Left ventricle myocardium inferior (tissue), 1 donor: ENCODE measurements around the gene COL26A1. TPM values are rescaled to one million over a fixed set of nuclear protein-coding genes. Genes with fewer than 3 reads are reported as not detected.
"Not testable (repeated sequence)": the region's sequence is repeated elsewhere in the genome, so short reads cannot be mapped to it uniquely, and the experiment has no call there.

Source experiments
- DNase-seq: peaks from one replicate; pipeline ENCODE4 v3.0.0-alpha.2; 2020
- H3K27ac ChIP-seq: fragments of 200-600 bp; replicated peaks from 2 replicates; pipeline ENCODE4 v1.8.0; 2021
- H3K27me3 ChIP-seq: fragments of 200-600 bp; 2 replicates; pipeline ENCODE4 v1.8.0; 2021; ENCODE audit warnings: low read depth
- H3K36me3 ChIP-seq: fragments of 200-600 bp; 2 replicates; pipeline ENCODE4 v1.8.0; 2021
- H3K4me1 ChIP-seq: fragments of 200-600 bp; 2 replicates; pipeline ENCODE4 v1.8.0; 2021
- H3K4me3 ChIP-seq: fragments of 200-600 bp; 2 replicates; pipeline ENCODE4 v1.8.0; 2021; ENCODE audit warnings: mild to moderate bottlenecking, moderate library complexity
- H3K9me3 ChIP-seq: fragments of 200-600 bp; replicated peaks from 2 replicates; pipeline ENCODE4 v1.8.0; 2021
- intact Hi-C: fragments of 100-400 bp; cut with micrococcal nuclease; formaldehyde crosslinking; loops from one replicate; pipeline ENCODE4 v1.11.0; 2022
- total RNA-seq: library from RNA; stranded (reverse); fragmentation: NEBNext Ultra II Directional; extraction: Animal tissue kit (Norgen Biotek cat#: 25700); gene quantifications from one replicate; pipeline ENCODE4 v1.2.1, GENCODE V29; 2021
- TF ChIP-seq, protein P1 (sequence below): fragments of 200-600 bp; IDR thresholded peaks from 2 replicates; pipeline ENCODE4 v1.8.0; 2021; ENCODE audit warnings: antibody characterized with exemption, mild to moderate bottlenecking, borderline replicate concordance
- donor health status: DM: no; HTN: yes; CAD: no; lungs with severe emphysema.

COL26A1 gene
- total RNA-seq, 1 donor from 2014 or later, result not detected

DNA sequence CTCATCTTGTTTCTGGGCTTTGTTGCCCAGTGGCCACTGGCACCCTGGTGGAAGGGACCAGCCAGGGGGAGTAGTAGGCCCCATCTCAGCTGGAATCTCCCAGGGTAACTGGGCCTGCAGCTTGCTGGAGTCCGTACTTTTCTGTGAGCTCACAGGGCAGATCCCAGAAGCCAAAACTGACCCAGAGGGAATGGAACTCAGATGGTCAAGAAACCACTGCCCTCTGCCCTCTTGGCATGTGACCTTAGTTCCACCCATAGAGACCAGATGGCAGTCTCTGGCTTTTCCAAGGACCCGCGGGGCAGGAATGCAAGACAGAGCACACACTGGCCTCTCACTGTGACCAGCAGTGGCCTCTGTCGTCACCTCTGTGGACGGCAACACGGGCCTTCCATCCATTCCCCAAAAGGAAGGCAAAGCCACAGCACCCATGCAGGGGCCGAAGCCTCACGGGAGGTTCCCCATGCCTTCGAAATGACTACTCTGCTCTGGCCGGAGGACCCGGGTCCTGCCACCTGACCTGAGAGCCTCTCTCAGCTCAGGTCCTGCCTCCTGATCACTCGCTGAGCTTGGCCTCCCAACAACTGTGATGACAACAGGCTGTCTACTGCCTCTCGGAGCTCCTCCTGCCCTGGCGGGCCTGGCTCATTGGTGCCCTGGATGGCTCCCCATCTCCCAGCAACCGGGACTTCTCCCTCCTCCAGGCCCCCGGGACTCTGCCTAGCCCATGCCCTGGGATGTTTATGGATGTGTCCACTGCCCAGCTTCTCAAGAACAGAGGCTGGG is 236.5 kb downstream of the COL26A1 start:
- DNase-seq, result no peak
- no peak overlapping the region for H3K4me3 ChIP-seq
- TF ChIP-seq, protein P1, sequence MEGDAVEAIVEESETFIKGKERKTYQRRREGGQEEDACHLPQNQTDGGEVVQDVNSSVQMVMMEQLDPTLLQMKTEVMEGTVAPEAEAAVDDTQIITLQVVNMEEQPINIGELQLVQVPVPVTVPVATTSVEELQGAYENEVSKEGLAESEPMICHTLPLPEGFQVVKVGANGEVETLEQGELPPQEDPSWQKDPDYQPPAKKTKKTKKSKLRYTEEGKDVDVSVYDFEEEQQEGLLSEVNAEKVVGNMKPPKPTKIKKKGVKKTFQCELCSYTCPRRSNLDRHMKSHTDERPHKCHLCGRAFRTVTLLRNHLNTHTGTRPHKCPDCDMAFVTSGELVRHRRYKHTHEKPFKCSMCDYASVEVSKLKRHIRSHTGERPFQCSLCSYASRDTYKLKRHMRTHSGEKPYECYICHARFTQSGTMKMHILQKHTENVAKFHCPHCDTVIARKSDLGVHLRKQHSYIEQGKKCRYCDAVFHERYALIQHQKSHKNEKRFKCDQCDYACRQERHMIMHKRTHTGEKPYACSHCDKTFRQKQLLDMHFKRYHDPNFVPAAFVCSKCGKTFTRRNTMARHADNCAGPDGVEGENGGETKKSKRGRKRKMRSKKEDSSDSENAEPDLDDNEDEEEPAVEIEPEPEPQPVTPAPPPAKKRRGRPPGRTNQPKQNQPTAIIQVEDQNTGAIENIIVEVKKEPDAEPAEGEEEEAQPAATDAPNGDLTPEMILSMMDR, result no peak
- H3K9me3 ChIP-seq, result peaks cover 6% of the 10 kb centered on the region
- intact Hi-C loops, result no loop called here
- H3K27ac ChIP-seq, result no peak overlapping the region
- H3K27me3 ChIP-seq, result peaks cover 20% of the 10 kb centered on the region
- no peaks in the 10 kb centered on the region for H3K36me3 ChIP-seq
- H3K4me1 ChIP-seq, result peaks cover 6% of the 10 kb centered on the region

DNA sequence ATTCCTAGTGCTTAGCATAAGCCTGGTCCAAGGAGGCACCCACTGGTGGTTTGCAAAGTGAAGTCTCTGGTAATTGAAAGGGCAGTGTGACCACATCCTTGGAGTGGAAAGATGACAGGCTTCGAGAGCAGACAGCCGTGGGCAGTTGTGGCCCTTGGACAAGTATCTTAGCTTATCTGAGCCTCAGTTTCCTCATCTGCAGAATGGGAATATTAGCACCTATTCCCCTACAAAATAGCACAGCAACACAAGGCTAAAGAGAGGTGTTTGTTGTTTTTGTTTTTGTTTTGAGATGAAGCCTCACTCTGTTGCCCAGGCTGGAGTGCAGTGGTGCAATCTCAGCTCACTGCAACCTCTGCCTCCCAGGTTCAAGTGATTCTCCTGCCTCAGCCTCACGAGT is 237.1 kb downstream of the COL26A1 start:
- TF ChIP-seq, protein P1, result no peak
- H3K27ac ChIP-seq, result no peak overlapping the region
- H3K4me3 ChIP-seq, result no peak overlapping the region
- H3K4me1 ChIP-seq, result peaks cover 6% of the 10 kb centered on the region
- no peak for DNase-seq
- intact Hi-C loops, result no loop called here
- no peaks in the 10 kb centered on the region for H3K36me3 ChIP-seq
- H3K27me3 ChIP-seq, result peaks cover 20% of the 10 kb centered on the region
- H3K9me3 ChIP-seq, result peaks cover 6% of the 10 kb centered on the region

DNA sequence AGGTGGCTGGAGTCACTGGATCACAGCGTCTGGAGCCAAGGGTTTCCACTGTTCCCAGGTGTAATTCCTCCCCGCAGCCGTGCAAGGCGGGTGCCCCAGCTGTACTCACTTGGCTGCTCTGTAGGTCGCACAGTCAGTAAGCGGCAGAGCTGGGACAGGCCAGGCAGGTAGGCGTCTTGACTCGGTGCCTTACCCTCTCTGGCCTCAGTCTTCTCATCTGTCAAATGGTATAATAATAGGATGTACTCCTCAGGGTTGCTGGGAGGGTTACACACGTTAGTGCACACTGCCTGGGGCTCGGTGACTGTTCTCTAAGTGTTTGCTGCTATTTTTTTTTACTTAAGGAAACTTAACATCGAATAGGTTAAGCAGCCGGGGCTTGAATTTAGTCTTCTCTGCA is 239.4 kb downstream of the COL26A1 start:
- Histone ChIP-seq H3K4me1 (peaks cover 6% of the 10 kb centered on the region), H3K27me3 (peaks cover 20% of the 10 kb centered on the region), H3K27ac (no peak overlapping the region), H3K9me3 (no peaks in the 10 kb centered on the region), H3K4me3 (no peak overlapping the region), H3K36me3 (no peaks in the 10 kb centered on the region)
- intact Hi-C loops, result no loop called here
- TF ChIP-seq, protein P1, result no peak
- no peak for DNase-seq

DNA sequence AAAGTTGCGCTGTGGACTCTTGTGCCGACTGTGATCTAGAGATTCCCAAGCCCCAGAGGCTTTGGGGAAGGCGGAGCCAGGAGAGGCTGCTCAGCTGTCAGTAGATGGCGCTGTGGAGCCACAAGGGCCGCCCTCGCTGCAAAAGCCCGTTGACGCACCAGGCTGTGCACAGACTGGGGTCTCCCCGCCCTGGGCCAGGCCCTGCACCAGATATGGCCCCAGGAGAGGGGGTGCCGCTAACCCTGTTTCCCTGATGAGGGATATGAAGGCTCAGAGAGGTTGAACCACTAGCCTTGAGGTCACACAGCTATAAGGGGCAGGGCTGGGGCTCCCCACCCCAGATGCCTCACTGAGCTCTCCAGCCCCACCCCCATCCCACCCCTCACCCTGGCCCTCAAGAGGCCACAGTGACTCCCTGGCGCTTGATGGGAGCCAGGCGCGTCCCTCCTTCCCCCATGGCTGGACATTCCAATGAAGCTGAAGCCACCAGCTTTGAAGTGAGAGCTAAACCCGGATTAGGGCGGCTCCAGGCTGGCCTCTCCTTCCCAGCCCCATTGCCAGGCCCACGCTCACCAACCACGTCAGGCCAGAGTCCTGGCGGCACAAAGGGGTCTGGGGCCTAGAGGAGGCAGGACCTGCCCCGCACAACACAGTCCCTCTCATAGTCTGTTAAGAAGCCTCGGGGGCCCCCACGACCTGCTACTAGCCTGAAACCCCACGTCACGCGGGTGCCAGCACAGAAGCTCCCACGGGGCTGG is 240.0 kb downstream of the COL26A1 start:
- H3K27me3 ChIP-seq, result peaks cover 20% of the 10 kb centered on the region
- no peak overlapping the region for H3K4me3 ChIP-seq
- no peaks in the 10 kb centered on the region for H3K36me3 ChIP-seq
- H3K9me3 ChIP-seq, result no peaks in the 10 kb centered on the region
- H3K27ac ChIP-seq, result no peak overlapping the region
- intact Hi-C loops, result no loop called here
- peak; percentile 72 for DNase-seq
- TF ChIP-seq, protein P1, result peak; percentile 93
- peaks cover 6% of the 10 kb centered on the region for H3K4me1 ChIP-seq

DNA sequence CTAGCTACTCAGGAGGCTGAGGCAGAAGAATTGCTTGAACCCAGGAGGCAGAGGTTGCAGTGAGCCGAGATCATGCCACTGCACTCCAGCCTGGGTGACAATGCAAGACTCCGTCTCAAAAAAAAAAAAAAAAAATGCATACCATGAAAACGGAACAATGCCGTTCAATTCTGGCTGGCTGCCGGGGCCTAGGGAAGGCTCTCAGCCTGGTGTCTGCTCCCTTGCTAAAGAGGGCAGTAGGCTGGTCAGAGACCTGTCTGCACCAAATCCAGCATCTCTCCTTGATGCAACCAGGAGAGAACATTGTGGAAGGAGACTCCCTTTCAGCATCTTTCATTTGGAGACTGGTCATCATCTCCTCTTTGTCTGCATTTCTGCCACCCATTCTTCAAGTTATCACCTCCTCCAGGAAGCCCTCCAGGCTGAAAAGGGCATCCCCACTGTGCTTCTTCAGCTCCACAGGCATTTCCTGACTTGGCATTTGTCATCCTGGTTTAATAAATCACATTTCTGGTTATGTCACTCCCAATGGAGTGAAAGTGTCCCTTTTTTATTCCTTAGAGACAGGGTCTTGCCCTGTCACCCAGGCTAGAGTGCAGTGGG is 241.8 kb downstream of the COL26A1 start:
- intact Hi-C loops, result no loop called here
- DNase-seq, result no peak
- TF ChIP-seq, protein P1, result no peak
- Histone ChIP-seq H3K27me3 (peaks cover 20% of the 10 kb centered on the region), H3K9me3 (no peaks in the 10 kb centered on the region), H3K36me3 (no peaks in the 10 kb centered on the region), H3K4me1 (peaks cover 6% of the 10 kb centered on the region), H3K27ac (no peak overlapping the region), H3K4me3 (no peak overlapping the region)

DNA sequence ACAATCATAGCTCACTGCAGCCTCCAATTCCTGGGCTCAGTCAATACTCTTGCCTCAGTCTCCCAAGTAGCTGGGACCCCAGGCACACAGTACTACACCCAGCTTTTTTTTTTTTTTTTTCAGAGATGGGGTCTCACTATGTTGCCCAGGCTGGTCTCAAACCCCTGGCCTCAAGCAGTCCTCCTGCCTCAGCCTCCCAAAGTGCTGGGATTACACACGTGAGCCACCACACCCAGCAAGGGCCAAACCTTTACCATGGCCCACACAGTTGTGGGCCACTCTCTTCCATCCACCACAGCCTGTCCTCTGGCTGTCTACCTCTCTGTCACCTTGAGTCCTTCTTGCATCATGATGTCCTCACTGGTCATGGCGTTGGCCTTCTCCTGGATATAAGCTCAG is 242.3 kb downstream of the COL26A1 start:
- intact Hi-C loops, DNase-seq, H3K4me1 ChIP-seq, H3K9me3 ChIP-seq, H3K27ac ChIP-seq, H3K36me3 ChIP-seq, H3K4me3 ChIP-seq: not testable (repeated sequence)
- peaks cover 20% of the 10 kb centered on the region for H3K27me3 ChIP-seq
